ENCODE data around the gene ZDHHC4. TPM values are rescaled to one million over a fixed set of nuclear protein-coding genes. Genes with fewer than 3 reads are reported as not detected.

ZDHHC4 gene
- total and polyA plus RNA-seq, 2 of the 13 experiments (the other 11 are each of a cell fraction or from before 2014, with no cell fraction given): 83.2 to 188 TPM

GRCh38 chr7:6533893-6534495 is 43.3 kb upstream of the ZDHHC4 start:
- intact Hi-C loops (cut with micrococcal nuclease; ENCODE audit: unreplicated experiment) (no loop called here), in situ Hi-C loops (cut with HindIII; ENCODE audit: extremely low pct_ligation_motif_present, low pct_unique_long_range_greater_than_20kb) (no loop called here)
- DNase-seq (ENCODE audit: low spot score) (no peak), ATAC-seq (no peak), FAIRE-seq (no peak)
- Histone ChIP-seq H3K9ac (ENCODE audit: insufficient read depth, low read depth, low read length) (no peak overlapping the region), H3K9me3 (ENCODE audit: low read length) (no peaks in the 10 kb centered on the region), H3K79me2 (ENCODE audit: insufficient read depth, low read length) (no peaks in the 10 kb centered on the region), H3K27ac (ENCODE audit: extremely low read length, insufficient read depth, low read length) (no peak overlapping the region), H3K36me3 (replicated peaks in 1 of 2; ENCODE audit: control insufficient read depth in 1 of 2, insufficient read depth in 2 of 2, low read length in 2 of 2) (no peaks in the 10 kb centered on the region), H4K20me1 (ENCODE audit: insufficient read depth, low read length) (no peaks in the 10 kb centered on the region), H2AFZ (ENCODE audit: low read length) (no peak overlapping the region), H3K4me3 (replicated peaks in 1 of 3; ENCODE audit: insufficient read depth in 1 of 3, low read depth in 2 of 3, low read length in 3 of 3) (no peak overlapping the region), H3K4me2 (ENCODE audit: low read depth, low read length) (no peak overlapping the region), H3K4me1 (ENCODE audit: insufficient read depth, low read length) (peaks cover 25% of the 10 kb centered on the region), H3K27me3 (ENCODE audit: control insufficient read depth in 1 of 2, insufficient read depth in 2 of 2, low read length in 2 of 2) (peaks cover 16 to 48% of the 10 kb centered on the region in 2 experiments)
- CTCF ChIA-PET (ENCODE audit: low intra/inter-chr PET ratio, low total read pairs): no interaction called here
- WGBS (ENCODE audit: low lambda C conversion rate): 25% methylated on average over 12 of the region's 12 CpGs
- POLR2A ChIA-PET: no interaction called here
- BruUV-seq (replicated peaks): no TSS peak
- peak; percentile 43; the same call in 1 of the 2 replicates for TF ChIP-seq CREB1 (IDR thresholded peaks at IDR 0.05)
- no peak for TF ChIP-seq CREB1 (CRISPR knock-in tag; IDR thresholded peaks at IDR 0.05)
- no peak for TF ChIP-seq REPIN1 (CRISPR knock-in tag; IDR thresholded peaks at IDR 0.05; ENCODE audit: borderline replicate concordance, low read depth)
- TF ChIP-seq ZNF468 (CRISPR knock-in tag; IDR thresholded peaks at IDR 0.05): no peak
- TF ChIP-seq RFX1 (IDR thresholded peaks at IDR 0.05): no peak

DNA sequence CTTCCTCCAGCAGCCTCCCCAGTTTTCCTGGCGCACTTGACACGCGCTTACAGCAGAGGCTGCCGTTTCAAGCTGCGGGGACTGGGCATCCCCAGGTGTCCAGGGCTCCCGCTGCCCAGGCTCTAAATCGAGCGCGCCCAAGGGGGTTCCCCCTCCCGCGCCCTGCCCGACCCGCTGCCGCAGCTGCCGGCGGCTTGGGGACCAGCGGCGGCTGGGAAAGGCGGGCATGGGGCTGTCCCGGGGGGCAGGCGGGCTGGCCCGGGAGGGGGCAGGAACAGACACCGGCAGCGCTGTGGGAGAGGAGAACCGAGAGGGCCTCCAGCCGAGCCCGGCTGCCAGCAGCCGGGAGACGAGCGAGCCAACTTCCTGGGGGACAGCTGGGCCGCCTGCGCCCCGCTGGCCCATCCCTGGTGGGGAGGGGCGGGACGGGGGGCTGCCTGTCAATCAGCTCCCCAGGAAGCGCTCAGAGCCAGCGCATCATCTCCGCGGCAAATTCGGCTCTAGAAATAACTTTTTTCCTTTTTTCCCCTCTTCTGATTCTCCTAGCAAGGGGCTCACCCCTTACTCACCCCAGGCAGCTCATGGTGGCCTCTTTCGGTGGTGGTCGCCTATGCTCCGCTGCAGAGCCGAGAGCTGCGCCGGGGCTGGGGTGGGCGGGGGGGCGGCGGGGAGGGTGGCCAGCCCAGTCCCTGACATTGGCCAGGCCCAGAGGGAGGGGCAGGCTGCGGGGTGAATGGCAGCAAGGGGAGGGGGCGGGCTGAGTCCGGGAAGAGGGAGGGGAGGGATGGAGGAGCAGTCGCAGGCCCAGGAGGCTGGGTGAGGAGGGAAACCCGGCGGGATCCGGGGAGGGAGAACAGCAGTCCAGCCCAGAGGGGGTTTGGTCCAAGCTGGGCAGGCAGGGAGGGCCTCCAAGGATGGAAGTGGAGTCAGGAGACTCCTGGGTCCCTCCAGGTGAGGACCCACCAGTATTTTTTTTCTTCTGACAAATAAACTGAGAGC is 40.7 kb upstream of the ZDHHC4 start:
- POLR2A ChIA-PET: no interaction called here
- DNase-seq (ENCODE audit: low spot score) (no peak), ATAC-seq (peak; percentile 50)

More for the DNA sequence above, 40.7 kb upstream of the ZDHHC4 start:
- no peaks in the 10 kb centered on the region for H3K9me3 ChIP-seq (ENCODE audit: low read length)
- no peaks in the 10 kb centered on the region for H4K20me1 ChIP-seq (ENCODE audit: insufficient read depth, low read length)
- peak overlapping the region in 2 of 3 experiments; percentile 4 to 43; a peak in 1 of 6 replicates for H3K4me3 ChIP-seq (replicated peaks in 1 of 3; ENCODE audit: insufficient read depth in 1 of 3, low read depth in 2 of 3, low read length in 3 of 3)
- 2% methylated on average over 14 of the region's 56 CpGs for WGBS (ENCODE audit: low lambda C conversion rate)
- CTCF ChIA-PET (ENCODE audit: low intra/inter-chr PET ratio, low total read pairs): no interaction called here
- in situ Hi-C loops (cut with HindIII; ENCODE audit: extremely low pct_ligation_motif_present, low pct_unique_long_range_greater_than_20kb): no loop called here
- TF ChIP-seq, protein P1, sequence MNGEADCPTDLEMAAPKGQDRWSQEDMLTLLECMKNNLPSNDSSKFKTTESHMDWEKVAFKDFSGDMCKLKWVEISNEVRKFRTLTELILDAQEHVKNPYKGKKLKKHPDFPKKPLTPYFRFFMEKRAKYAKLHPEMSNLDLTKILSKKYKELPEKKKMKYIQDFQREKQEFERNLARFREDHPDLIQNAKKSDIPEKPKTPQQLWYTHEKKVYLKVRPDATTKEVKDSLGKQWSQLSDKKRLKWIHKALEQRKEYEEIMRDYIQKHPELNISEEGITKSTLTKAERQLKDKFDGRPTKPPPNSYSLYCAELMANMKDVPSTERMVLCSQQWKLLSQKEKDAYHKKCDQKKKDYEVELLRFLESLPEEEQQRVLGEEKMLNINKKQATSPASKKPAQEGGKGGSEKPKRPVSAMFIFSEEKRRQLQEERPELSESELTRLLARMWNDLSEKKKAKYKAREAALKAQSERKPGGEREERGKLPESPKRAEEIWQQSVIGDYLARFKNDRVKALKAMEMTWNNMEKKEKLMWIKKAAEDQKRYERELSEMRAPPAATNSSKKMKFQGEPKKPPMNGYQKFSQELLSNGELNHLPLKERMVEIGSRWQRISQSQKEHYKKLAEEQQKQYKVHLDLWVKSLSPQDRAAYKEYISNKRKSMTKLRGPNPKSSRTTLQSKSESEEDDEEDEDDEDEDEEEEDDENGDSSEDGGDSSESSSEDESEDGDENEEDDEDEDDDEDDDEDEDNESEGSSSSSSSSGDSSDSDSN (CRISPR knock-in tag; IDR thresholded peaks at IDR 0.05): peak; percentile 26; the same call in 1 of the 2 replicates
- no peak for TF ChIP-seq ERF (CRISPR knock-in tag; IDR thresholded peaks at IDR 0.05)
- TF ChIP-seq PATZ1 (CRISPR knock-in tag; IDR thresholded peaks at IDR 0.05): 0 out of 2 replicates have a peak, but pooled peaks have one; percentile 9
- no peaks in the 10 kb centered on the region for H3K79me2 ChIP-seq (ENCODE audit: insufficient read depth, low read length)
- no peak overlapping the region for H3K27ac ChIP-seq (ENCODE audit: extremely low read length, insufficient read depth, low read length)
- H3K27me3 ChIP-seq (ENCODE audit: control insufficient read depth in 1 of 2, insufficient read depth in 2 of 2, low read length in 2 of 2): peaks cover 14 to 28% of the 10 kb centered on the region in 2 experiments
- H3K4me1 ChIP-seq (ENCODE audit: insufficient read depth, low read length): peaks cover 6% of the 10 kb centered on the region; the same call in 1 of the 2 replicates
- intact Hi-C loops (cut with micrococcal nuclease; ENCODE audit: unreplicated experiment): no loop called here
- H2AFZ ChIP-seq (ENCODE audit: low read length): no peak overlapping the region
- no peaks in the 10 kb centered on the region for H3K36me3 ChIP-seq (replicated peaks in 1 of 2; ENCODE audit: control insufficient read depth in 1 of 2, insufficient read depth in 2 of 2, low read length in 2 of 2)
- H3K9ac ChIP-seq (ENCODE audit: insufficient read depth, low read depth, low read length): no peak overlapping the region
- no peak for FAIRE-seq
- no TSS peak for BruUV-seq (replicated peaks)
- peak overlapping the region; percentile 57 for H3K4me2 ChIP-seq (ENCODE audit: low read depth, low read length)
